ENCODE data around the gene PFDN4. TPM values are rescaled to one million over a fixed set of nuclear protein-coding genes. Genes with fewer than 3 reads are reported as not detected.

PFDN4 gene
- polyA plus RNA-seq, 1 donor from 2014 or later = 512 TPM

GRCh38 chr20:54165803-54166202 lies 42.1 kb upstream of the PFDN4 start:
- no peak overlapping the region for H3K27ac ChIP-seq (ENCODE audit: low read length)
- H3K36me3 ChIP-seq (ENCODE audit: insufficient read depth, low read length) = no peaks in the 10 kb centered on the region
- TF ChIP-seq EZH2 (IDR thresholded peaks at IDR 0.05; ENCODE audit: borderline replicate concordance, insufficient read depth, low read length, poor library complexity, severe bottlenecking) (no peak), TAF1 (IDR thresholded peaks at IDR 0.05; ENCODE audit: low read depth) (no peak), MXI1 (conservative IDR thresholded peaks at IDR 0.05; ENCODE audit: poor library complexity, severe bottlenecking) (no peak), CTCF (IDR thresholded peaks at IDR 0.05; ENCODE audit: poor library complexity, severe bottlenecking) (no peak), POLR2AphosphoS5 (IDR thresholded peaks at IDR 0.05) (no peak), EP300 (conservative IDR thresholded peaks at IDR 0.05; ENCODE audit: poor library complexity, severe bottlenecking) (no peak), SMC3 (conservative IDR thresholded peaks at IDR 0.05; ENCODE audit: poor library complexity) (no peak), RAD21 (conservative IDR thresholded peaks at IDR 0.05) (no peak)
- TF ChIP-seq, protein P1, sequence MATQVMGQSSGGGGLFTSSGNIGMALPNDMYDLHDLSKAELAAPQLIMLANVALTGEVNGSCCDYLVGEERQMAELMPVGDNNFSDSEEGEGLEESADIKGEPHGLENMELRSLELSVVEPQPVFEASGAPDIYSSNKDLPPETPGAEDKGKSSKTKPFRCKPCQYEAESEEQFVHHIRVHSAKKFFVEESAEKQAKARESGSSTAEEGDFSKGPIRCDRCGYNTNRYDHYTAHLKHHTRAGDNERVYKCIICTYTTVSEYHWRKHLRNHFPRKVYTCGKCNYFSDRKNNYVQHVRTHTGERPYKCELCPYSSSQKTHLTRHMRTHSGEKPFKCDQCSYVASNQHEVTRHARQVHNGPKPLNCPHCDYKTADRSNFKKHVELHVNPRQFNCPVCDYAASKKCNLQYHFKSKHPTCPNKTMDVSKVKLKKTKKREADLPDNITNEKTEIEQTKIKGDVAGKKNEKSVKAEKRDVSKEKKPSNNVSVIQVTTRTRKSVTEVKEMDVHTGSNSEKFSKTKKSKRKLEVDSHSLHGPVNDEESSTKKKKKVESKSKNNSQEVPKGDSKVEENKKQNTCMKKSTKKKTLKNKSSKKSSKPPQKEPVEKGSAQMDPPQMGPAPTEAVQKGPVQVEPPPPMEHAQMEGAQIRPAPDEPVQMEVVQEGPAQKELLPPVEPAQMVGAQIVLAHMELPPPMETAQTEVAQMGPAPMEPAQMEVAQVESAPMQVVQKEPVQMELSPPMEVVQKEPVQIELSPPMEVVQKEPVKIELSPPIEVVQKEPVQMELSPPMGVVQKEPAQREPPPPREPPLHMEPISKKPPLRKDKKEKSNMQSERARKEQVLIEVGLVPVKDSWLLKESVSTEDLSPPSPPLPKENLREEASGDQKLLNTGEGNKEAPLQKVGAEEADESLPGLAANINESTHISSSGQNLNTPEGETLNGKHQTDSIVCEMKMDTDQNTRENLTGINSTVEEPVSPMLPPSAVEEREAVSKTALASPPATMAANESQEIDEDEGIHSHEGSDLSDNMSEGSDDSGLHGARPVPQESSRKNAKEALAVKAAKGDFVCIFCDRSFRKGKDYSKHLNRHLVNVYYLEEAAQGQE (IDR thresholded peaks at IDR 0.05; ENCODE audit: borderline replicate concordance) = no peak
- no peak overlapping the region for H3K4me2 ChIP-seq (ENCODE audit: low read length)
- no peaks in the 10 kb centered on the region for H3F3A ChIP-seq (ENCODE audit: insufficient read depth, low read length, poor library complexity, severe bottlenecking)
- H3K9me3 ChIP-seq (ENCODE audit: low read length) = no peaks in the 10 kb centered on the region
- H3K9ac ChIP-seq (ENCODE audit: low read length) = no peak overlapping the region
- H2AFZ ChIP-seq (ENCODE audit: low read depth, low read length) = no peak overlapping the region
- no peaks in the 10 kb centered on the region for H3K79me2 ChIP-seq (replicated peaks; ENCODE audit: insufficient read depth, low read length)
- H3K4me3 ChIP-seq (ENCODE audit: low read length) = no peak overlapping the region
- peaks cover 11% of the 10 kb centered on the region for H3K27me3 ChIP-seq (ENCODE audit: insufficient read depth, low read depth, low read length)
- no peaks in the 10 kb centered on the region for H4K20me1 ChIP-seq (ENCODE audit: insufficient read depth)
- H3K9me2 ChIP-seq (ENCODE audit: insufficient read depth, low read length) = no peaks in the 10 kb centered on the region

- Histone ChIP-seq H3K36me3 (ENCODE audit: insufficient read depth, low read length) (no peaks in the 10 kb centered on the region), H4K20me1 (ENCODE audit: insufficient read depth) (no peaks in the 10 kb centered on the region), H2AFZ (ENCODE audit: low read depth, low read length) (no peak overlapping the region), H3K4me2 (ENCODE audit: low read length) (no peak overlapping the region), H3K9me2 (ENCODE audit: insufficient read depth, low read length) (no peaks in the 10 kb centered on the region), H3K9me3 (ENCODE audit: low read length) (no peaks in the 10 kb centered on the region), H3F3A (ENCODE audit: insufficient read depth, low read length, poor library complexity, severe bottlenecking) (no peaks in the 10 kb centered on the region), H3K9ac (ENCODE audit: low read length) (no peak overlapping the region), H3K27ac (ENCODE audit: low read length) (no peak overlapping the region), H3K4me3 (ENCODE audit: low read length) (no peak overlapping the region), H3K27me3 (ENCODE audit: insufficient read depth, low read depth, low read length) (peaks cover 24% of the 10 kb centered on the region), H3K79me2 (replicated peaks; ENCODE audit: insufficient read depth, low read length) (no peaks in the 10 kb centered on the region)
- TF ChIP-seq EZH2 (IDR thresholded peaks at IDR 0.05; ENCODE audit: borderline replicate concordance, insufficient read depth, low read length, poor library complexity, severe bottlenecking) (no peak), TAF1 (IDR thresholded peaks at IDR 0.05; ENCODE audit: low read depth) (no peak)
- TF ChIP-seq, protein P1 (IDR thresholded peaks at IDR 0.05; ENCODE audit: borderline replicate concordance) = no peak
These were observed 40.8 kb upstream of the PFDN4 start for GRCh38 chr20:54166987-54167662.

Measured in neural cell (in vitro differentiated cells).